Hematopoietic multipotent progenitor cell treated with erythropoietin and hydrocortisone succinate and interleukin-3 and kit ligand, for 6 days (in vitro differentiated cells): ENCODE measurements around the gene MEIS2.
"Not testable (repeated sequence)": the region's sequence is repeated elsewhere in the genome, so short reads cannot be mapped to it uniquely, and the experiment has no call there.

Experiments
- DNase-seq: peaks from one replicate; pipeline ENCODE4 v3.0.0-alpha.2; 2015

The MEIS2 gene

DNA sequence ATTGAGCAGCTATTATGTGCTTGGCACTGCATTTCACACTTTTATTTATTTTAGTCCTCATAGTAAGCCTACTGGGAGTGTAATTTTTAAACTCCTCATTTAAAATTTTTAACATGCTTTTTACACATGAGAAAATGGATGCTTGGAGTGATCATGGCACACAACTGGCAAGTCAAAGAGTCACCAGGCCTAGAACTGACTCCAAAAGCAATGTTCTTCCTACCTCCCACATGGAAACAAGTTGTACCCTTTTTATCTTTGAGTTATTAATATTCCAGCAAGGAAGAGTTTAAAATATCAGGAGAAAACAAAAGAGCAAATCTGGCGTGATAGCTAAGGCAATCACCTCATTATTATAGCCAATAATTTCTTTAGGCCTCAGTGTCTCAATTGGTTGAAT lies 100.6 kb downstream of the MEIS2 start:
- no peak for DNase-seq

DNA sequence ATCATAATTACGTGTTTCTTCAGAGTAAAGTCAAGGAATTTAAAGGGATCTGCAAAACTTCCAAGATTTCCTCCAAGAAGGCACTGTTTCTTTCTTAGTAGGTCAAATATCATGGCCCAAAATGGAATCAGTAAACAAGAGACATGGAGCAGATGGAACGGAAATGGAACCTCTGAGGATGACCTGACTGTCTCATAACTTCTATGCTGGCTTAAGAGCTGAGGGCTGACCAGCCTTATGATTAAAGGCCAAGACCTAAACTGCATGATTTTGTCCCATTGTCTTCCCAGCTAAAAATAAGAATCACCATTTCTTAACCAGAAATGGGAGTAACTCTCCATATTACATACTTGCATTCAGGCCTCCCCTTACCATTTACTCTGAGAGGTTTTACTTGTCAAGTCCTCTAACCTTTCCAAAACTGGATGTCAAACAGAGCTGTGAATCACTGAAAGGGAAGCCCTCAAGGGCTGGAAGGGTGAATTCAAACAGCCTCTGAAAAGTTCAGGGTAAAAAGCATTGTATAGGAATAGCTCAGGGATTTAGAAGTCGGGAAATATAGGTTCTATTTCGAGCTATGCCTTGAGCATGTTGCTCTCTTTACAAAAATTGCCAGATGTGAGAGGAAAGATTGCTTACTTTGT lies 103.7 kb downstream of the MEIS2 start:
- DNase-seq, result no peak

DNA sequence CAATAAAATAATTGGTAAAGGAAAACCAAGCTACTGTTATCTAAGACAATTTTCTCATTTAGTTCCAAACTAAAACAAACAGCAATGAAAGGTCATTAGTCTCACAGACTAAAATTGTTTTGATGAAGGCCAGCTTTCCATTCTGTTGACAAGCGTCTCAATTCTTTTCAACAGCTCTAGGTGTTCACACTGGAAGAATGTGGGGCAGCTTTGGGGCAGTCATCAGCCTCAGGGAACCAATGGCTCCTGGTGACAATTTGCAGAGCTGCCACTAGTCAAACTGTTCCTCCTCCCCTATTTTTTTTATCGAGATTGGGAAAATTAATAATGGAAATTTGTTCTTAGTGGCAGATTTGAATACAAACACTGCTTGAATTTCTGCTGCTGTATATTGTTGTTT lies 104.2 kb downstream of the MEIS2 start:
- no peak for DNase-seq

DNA sequence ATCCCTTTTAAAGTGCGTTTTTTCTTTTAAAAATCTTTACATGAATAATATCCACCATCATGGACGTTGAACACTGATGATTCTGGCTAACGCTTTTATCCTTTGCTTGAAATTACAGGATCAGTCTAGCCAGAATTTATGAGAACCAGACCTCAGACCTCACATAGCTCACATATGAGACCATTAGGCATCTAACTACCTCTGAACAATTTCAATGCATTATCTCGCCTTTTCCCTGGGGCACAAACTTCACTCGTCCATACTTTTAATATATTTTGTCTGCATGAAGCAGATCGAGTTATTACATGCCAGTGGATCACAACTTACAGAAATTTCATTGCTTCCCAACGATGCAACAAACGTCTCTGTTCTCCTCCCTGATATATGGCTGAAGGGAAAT lies 105.6 kb downstream of the MEIS2 start:
- DNase-seq, result no peak

DNA sequence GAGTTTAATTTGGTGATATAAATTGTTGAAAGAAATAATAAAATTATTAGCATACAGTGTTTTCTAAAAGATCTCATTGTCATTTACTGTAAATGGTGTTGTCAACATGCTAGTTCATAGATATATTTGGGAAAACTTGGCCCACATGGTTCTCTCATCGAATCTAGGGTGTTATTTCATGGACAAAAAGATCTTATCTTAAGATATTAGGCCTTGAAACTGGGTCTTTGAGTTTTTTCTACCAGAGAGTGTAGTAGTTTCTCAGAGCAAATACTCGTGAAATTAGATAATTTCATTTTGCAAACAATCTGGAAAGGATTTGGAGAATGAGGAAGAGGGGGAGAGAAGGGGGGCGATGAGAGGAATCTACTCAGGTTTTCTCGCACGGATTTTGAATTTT lies 107.9 kb downstream of the MEIS2 start:
- no peak for DNase-seq

DNA sequence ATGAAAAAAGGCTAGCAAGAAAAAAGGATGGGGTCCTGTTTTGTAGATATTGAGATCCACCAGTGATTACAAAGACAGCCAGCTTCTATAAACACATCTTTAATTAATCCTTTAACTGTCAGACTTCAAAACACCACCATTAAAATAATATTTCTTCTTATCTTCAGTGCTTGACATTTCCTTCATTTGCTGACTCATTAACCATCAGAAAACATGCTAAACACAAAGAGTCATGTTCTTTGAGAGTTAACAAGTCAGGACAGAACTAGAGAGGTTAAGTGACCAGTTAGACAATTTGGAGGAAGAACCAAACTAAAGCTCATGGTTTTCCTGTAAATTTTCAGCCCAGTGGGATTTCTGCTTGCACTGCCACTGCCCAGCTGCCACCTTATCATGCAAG lies 111.4 kb downstream of the MEIS2 start:
- no peak for DNase-seq

DNA sequence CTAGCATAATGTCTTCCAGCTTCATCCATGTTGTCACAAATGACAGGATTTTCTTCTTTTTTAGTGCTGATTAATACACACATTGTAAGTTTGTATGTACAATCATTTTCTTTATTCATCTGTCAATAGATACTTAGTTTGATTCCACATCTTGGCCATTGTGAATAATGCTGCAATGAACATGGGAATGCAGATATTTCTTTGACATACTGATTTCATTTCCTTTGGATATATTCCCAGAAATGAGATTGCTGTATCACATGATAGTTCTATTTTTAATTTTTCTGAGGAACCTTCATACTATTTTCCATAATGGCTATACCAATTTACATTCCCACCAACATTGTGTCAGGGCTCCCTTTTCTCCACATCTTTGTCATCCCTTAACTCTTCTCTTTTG lies 117.9 kb downstream of the MEIS2 start:
- DNase-seq, result no peak

DNA sequence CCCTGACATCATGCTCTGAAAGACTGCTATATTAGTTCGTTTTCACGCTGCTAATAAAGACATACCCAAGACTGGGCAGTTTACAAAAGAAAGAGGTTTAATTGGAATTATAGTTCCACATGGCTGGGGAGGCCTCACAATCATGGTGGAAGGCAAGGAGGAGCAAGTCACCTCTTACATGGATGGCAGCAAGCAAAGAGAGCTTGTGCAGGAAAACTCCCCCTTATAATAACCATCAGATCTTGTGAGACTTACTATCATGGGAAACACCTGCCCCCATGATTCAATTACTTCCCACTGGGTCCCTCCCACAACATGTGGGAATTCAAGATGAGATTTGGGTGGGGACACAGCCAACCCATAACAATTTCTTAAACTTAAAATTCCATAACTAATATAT lies 120.1 kb downstream of the MEIS2 start:
- not testable (repeated sequence) for DNase-seq

DNA sequence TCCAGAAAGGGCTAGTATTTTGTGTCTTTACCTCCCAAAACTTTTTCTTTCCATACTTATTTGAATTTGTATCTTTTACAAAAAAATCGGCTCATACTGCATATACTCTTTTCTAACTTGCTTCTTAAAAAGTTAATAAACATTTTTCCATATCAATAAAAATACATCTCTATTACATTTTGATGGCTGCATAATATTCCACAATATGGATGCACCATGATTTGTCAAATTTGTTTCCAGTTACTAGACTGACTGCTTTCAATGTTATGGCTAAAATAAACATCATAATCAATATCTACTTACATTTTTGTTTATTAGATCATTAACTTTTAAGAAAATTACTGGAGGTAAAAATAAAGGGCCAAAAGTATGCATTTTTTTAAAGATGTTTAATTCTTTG lies 121.7 kb downstream of the MEIS2 start:
- no peak for DNase-seq

DNA sequence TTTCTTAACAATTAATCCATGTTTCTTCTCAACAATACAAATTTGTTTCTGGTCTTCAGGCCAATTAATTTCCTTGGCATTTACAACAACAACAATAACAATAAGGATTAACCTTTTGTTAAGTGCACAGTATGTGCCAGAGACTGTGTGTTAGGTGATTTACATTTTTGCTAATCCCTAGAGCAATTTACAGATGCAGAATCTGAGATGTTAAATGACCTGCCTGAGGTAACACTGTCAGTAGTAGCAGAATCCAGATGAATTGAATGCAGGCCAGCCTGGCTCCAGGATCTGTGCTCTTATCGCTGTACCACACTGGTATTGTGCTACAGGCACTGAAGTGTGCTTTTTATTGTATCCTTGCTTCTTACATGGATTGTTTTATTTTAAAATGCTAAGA lies 122.2 kb downstream of the MEIS2 start:
- no peak for DNase-seq

DNA sequence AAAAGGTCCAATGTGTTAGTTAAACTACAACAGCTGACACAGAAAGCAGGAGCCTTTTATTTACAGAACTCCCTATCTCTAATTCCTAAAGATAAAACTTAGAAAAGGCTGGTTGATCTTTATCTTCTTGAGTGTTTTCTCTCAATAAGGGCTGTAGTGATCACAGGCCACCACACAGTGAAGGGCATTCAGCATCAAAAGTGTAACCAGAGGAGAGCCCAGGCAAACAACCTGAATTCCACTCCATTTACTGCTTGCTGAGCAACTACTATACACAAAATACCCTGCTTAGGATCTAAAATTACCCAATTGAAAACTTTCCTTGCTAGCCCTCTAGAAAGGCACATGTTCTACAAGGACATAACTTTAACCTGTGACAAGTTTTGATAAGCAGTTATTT lies 122.7 kb downstream of the MEIS2 start:
- DNase-seq, result no peak

DNA sequence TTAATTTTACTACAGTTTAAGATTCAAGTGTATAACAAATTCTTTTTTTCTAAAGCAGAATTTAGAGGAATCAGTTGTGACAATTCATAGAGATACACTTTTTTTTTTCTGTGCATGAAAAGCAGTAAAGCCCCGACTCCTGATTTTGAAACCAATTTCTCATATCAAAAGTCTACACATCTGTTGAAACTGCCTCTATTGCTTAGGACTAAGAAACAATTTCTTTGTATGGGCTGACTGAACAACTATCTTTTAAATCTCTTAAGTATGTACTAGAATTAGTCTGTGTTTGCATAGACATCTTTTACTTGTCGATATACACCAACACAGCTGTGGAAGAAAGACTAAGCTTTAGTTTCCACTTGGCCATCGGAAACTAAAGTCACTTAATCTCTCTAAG lies 127.6 kb downstream of the MEIS2 start:
- DNase-seq, result no peak

DNA sequence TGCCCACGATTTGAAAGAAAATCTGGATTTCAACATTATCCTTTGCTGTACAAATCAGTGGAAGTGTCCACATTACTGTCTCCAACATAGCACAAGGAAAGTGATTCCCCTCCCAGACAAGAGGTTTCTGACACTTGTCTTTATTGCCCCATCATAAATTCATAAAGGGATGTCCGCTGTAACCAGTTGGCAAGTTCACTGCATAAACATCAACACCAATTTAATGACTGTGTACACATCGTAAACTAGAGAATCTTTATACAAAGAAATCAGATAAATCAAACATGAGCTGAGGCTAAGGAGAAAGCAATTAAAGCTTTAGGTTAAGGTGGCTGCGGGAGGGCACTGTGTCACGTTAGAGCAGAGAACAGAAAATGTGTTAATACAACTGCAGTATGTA lies 129.8 kb downstream of the MEIS2 start:
- DNase-seq, result no peak

DNA sequence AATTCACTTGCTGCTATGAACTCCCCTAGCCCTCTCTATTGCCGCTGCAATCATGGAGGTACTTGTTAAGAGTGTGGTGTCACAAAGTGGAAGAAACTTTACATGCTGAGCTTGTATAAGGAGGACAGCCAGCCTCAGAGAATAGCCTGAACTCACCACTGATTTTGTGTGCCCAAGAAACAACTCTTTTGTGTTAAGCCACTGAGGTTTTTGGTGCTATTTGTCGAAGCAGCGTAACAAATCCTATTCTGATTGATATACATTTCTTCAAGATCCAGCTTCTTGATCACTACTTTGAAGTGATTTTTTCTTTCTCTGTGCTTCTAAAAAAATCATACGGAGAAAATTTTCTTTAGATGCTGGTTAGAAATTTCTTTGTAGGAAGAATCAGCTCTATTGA lies 132.4 kb downstream of the MEIS2 start:
- no peak for DNase-seq

DNA sequence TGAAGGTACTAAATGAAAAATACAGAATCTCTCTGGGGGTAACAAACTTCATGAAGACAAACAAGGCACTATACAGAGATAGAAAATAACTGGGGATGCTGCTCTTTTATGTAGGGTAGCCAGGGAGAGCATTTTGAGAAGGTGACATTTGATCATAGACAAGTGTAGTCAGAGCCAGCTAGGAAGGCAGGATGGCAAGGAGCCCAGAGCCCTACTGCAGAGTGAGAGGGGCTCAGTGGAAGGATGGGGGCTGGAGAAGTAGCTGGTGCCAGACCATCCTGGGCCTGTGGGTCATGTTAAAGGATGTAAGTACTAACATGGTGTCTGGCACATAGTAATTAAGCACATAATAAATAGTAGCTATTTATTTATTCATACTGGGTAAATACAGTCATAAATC lies 133.6 kb downstream of the MEIS2 start:
- no peak for DNase-seq

DNA sequence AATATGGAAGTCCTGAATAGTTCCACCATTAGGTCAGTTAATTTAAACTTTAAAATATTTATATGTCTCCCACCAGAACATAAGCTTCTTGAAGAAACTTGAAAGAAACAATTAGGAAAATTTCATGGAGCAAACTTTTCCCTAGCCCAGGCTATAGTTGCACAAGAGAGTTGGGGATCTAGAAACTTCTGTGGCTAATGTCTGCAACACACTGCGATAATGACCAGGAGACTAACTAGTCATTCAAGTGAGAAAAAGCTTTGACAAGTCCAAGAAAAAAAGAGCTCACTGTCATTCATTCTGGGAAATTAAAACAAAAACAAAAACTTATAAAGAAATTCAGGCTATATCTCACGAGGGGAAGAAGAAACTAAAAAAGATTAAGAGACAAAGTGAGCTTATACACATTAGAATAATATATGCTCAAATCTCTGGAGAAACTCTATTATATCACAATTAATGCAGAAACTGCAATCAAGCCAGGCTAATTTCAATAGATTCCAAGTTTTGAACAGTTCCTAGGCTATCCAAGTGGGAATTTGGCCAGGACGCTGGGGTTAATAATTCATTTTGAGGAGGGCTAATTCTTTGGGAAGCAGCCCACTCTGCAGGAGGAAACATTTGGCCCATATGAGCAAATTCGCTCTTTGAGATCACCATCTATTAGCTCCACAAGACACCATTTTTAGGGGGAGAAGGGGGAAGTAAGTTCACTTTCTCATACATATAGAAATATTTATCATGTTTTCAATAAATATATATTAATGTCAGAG lies 134.6 kb downstream of the MEIS2 start:
- DNase-seq, result no peak

DNA sequence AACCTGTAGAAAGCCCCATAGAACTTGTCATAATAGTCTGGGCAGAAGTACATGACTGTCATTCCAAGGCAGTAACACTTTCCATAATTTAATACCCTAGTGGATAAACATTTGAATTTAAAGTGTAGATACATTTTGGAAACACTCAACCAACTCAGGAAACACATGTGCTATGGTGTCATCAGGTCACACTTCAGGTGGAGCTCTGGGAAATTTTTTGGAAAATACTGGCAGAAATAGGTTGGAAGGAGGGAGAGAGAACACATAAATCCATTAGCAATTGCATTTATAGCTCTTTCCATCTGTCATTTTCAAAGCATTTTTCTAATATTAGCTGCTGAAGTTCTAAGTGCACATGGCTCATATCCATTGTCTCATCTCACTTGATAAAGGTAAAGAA lies 135.7 kb downstream of the MEIS2 start:
- no peak for DNase-seq

DNA sequence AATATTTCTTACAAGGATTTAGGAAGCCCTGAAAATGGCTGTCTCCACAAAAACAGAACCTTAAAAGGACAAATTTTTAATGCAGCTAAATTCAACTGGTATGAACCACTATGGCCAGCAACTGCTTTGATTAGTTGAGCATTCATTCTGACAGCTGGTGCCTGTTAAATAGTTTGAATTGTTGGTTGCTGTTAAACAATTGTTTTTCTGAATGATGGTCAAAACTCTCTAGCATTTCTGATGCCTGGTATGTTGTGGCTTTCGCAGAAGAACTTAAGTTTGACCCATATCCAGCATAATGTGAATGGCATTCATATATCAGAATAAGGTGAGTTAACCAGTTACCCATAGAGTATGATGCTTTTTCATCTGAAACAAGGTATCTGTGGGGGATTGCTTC lies 138.4 kb downstream of the MEIS2 start:
- DNase-seq, result no peak

DNA sequence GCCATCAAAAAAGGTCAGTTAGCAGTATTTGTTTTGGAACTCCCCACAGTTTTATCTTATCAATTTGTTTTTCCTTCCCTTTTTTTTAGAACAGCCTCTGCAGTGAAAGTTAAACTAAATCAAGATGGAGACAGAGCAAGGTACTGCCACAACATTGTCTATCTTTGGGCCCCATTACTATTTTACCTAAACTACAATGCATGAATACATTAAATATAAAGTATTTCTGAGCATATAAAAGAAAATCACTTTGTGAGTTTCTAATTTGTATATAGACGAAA lies 139.5 kb downstream of the MEIS2 start:
- DNase-seq, result peak; percentile 20

DNA sequence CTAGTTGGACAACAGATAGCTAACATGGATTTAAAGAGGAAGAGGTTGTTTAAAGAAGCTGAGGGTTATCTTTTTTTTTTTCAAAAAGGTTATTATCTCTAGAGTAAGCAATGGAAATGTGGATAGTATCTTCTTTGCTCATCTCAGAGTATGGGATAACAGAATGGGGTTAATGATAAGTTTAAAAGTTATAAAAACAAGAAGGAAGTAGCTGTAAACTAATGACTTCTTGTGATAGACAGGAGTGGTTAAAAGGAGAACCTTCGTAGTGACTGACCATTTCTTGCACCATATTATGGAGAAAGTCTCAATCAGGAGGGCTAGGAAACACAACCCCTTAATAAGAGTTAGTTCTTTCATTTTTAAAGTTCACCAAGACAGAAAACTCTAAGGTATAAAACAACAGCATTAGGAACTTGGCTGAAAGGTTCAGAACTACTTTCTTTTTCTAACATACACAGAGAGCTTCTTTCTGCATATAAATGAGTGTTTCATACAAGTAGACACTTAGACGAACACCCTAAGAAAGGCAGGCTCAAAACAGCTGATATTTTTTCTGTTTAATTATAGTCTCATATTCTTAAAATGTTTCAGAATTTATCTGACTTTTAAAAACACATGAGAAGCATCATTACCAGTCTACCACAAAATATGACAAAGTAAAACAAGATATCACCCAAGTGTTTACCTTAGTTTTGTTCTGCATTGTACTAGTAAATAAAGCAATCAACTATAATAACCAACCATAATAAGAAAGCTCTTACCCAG lies 140.0 kb downstream of the MEIS2 start:
- peak; percentile 53 for DNase-seq

DNA sequence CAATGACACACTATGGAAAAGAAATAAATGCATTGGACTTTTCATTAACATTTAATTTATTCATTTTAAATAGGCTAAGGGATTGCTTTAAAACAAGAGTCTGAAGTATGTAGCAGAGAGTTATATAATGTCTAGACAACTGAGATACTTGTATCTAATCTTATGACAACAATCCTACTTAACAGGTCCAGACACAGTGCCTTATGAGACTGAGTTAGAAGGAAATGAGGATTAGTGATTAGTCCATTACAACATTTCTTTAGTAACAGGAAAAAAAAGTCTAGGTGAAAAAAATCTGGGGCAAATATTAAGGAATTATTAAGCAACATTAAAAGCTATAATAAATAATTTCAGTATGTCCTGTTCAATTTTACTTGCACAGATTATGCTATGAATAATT lies 140.6 kb downstream of the MEIS2 start:
- no peak for DNase-seq

DNA sequence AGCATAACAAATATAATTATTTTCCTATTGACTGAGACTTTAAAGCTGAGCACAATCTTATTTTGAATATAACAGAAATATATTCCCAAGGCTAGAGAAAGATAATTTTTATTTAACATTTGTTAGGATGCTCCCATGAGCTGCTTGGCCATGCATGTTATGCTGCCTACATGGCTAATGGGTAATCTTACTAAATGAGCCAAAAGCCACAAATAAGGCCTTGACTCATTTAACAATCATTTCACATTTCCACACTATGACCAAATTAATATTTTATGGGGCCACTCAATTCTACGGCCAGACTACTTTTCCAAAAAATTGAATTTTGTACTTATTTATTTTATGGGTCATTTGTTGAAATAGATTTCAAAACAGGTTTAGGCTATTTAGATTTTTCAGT lies 141.7 kb downstream of the MEIS2 start:
- DNase-seq, result no peak

DNA sequence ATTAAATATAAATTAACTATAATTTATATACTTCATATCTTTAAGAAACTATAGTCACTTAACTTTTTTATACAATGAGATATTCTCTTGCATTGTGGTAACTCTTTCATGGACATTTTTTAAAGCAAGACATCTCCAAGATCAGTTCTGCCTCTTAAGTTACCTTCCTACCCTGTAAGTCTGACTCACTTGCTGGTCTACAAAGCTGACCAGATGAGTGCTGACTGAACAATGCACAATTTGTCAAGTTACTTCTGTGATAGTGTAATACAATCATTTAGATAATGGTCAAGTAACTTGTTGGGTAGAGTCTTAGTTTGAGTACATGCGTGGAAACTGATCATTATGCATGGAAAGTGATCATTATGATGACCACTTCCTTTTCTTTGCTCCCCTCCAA lies 145.9 kb downstream of the MEIS2 start:
- no peak for DNase-seq

DNA sequence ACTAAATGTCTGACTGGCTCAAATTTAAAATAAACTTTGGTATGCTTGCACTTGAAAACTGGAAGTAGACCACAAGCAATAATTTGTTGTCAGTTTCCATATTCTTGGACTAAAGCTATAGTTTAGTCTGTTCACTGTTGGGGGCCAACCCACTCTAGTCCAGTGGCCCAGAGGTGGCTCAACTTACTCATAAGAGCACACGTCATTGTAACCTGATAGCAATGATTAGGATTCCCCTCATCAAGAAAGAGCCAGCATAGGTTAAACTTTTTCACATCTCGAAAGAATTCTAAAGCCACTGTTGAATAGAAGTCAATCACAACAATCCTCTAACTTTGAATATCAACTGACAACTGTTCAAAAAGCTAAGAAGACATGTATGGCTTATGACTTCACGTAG lies 147.0 kb downstream of the MEIS2 start:
- no peak for DNase-seq
